Right lobe of liver (tissue), 6 donors: ENCODE data around the gene ALPP. TPM values are rescaled to one million over a fixed set of nuclear protein-coding genes. Genes with fewer than 3 reads are reported as not detected.
"Not testable (repeated sequence)": the region's sequence is repeated elsewhere in the genome, so short reads cannot be mapped to it uniquely, and the experiment has no call there.

Experiments
- ATAC-seq, 4 donors: fragments of 200-7000 bp; cut with Tn5 transposase; one replicate each; pipeline ENCODE4 v1.9.1; 2020; ENCODE audit warnings: mild to moderate bottlenecking in 4 of 4, moderate library complexity in 4 of 4
- DNase-seq, 3 donors: peaks; one replicate each; pipeline ENCODE4 v3.0.0-alpha.2; 2020
- H3K27ac ChIP-seq, 3 donors: fragments of 200-600 bp; one replicate each; pipeline ENCODE4 v1.8.0; 2022
- H3K27me3 ChIP-seq, 2 donors: fragments of 200-600 bp; one replicate each; pipeline ENCODE4 v1.8.0; 2022
- H3K36me3 ChIP-seq, 4 donors: fragments of 200-600 bp; sonication (generic) in 1 of 4; one replicate each; pipeline versions ENCODE4 v1.5.1 to v1.8.0; 2017 to 2022; ENCODE audit warnings: control low read depth in 1 of 4
- H3K4me1 ChIP-seq, 4 donors: fragments of 200-600 bp; sonication (generic) in 1 of 4; one replicate each; pipeline versions ENCODE4 v1.5.1 to v1.8.0; 2017 to 2022; ENCODE audit warnings: control low read depth in 1 of 4
- H3K4me3 ChIP-seq, 3 donors: fragments of 200-600 bp; one replicate each; pipeline ENCODE4 v1.8.0; 2022
- H3K9me3 ChIP-seq, 4 donors: fragments of 200-600 bp; sonication (generic) in 1 of 4; one replicate each; pipeline versions ENCODE4 v1.5.1 to v1.8.0; 2017 to 2022; ENCODE audit warnings: control low read depth in 1 of 4
- POLR2A ChIP-seq: fragments of 450-650 bp; IDR thresholded peaks from one replicate; pipeline ENCODE4 v1.6.1; 2017; ENCODE audit warnings: antibody characterized with exemption, mild to moderate bottlenecking
- WGBS: methylation state at CpG from one replicate; pipeline ENCODE4 v1.1.6; 2018; ENCODE audit warnings: low coverage, low lambda C conversion rate; ENCODE audit not compliant: insufficient coverage; ENCODE audit errors: missing lambda C conversion rate; 5-methylcytosine and 5-hydroxymethylcytosine counted together
- intact Hi-C, 2 donors: fragments of 100-400 bp; cut with DNase I; formaldehyde crosslinking; loops; one replicate each; pipeline versions ENCODE4 v1.11.2 to v1.14.1; 2022
- total RNA-seq, 6 experiments: library from RNA; depleted of rRNA in 2 of 6; stranded (reverse); fragments of >200 nt in 2 of 6; fragmentation: NEBNext Ultra II Directional in 3 of 6; extraction: Animal tissue kit (Norgen Biotek cat#: 25700) in 3 of 6; gene quantifications; one replicate each; pipeline versions ENCODE4 v1.1.0 to v1.2.4, GENCODE V29; 2016 to 2023
- TF ChIP-seq, protein P1 (sequence below), 4 donors: fragments of 200-600 bp in 3 of 4; fragments of 450-650 bp in 1 of 4; IDR thresholded peaks; one replicate each; pipeline versions ENCODE4 v1.5.1 to v1.8.0; 2016 to 2022; ENCODE audit warnings: antibody characterized with exemption in 4 of 4, mild to moderate bottlenecking in 2 of 4
- donor health status: DM: no; HTN: yes; CAD: no.
- donor health status: DM: no; HTN: no; CAD: no.
- donor health status: DM: no; HTN: no; CAD: no.
- donor health status: DM: no; HTN: yes; CAD: no.
- donor health status: DM: no; HTN: yes; CAD: no.

ALPP gene
- total RNA-seq, 6 experiments from 2014 or later = not detected

DNA sequence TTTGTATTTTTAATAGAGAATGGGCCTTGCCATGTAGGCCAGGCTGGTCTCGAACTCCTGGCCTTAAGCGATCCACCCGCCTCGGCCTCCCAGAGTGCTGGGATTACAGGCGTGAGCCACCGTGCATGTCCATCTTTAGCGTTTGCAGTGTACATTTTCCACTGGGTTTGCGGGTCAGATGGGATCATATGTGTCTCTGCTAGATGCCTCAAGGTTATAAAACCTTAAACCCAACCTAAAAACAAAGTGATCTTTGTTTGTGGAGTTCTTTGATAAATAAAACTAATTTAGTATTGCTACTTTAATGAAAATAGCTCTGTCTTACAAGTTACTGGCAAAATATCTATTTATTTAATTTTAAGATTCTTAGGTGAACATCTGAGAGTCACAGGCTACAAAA is 15.0 kb downstream of the ALPP start:
- WGBS = 98% methylated on average over 5 of the region's 8 CpGs
- ATAC-seq (no peak), DNase-seq (peak in 1 of 3 donors; percentile 10)
- intact Hi-C loops = no loop called here
- Histone ChIP-seq H3K9me3 (no peaks in the 10 kb centered on the region), H3K4me3 (no peak overlapping the region), H3K27ac (no peak overlapping the region), H3K27me3 (no peaks in the 10 kb centered on the region), H3K36me3 (no peaks in the 10 kb centered on the region), H3K4me1 (no peaks in the 10 kb centered on the region)
- TF ChIP-seq, protein P1, sequence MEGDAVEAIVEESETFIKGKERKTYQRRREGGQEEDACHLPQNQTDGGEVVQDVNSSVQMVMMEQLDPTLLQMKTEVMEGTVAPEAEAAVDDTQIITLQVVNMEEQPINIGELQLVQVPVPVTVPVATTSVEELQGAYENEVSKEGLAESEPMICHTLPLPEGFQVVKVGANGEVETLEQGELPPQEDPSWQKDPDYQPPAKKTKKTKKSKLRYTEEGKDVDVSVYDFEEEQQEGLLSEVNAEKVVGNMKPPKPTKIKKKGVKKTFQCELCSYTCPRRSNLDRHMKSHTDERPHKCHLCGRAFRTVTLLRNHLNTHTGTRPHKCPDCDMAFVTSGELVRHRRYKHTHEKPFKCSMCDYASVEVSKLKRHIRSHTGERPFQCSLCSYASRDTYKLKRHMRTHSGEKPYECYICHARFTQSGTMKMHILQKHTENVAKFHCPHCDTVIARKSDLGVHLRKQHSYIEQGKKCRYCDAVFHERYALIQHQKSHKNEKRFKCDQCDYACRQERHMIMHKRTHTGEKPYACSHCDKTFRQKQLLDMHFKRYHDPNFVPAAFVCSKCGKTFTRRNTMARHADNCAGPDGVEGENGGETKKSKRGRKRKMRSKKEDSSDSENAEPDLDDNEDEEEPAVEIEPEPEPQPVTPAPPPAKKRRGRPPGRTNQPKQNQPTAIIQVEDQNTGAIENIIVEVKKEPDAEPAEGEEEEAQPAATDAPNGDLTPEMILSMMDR (IDR thresholded peaks at IDR 0.05) = no peak
- no peak for TF ChIP-seq POLR2A

DNA sequence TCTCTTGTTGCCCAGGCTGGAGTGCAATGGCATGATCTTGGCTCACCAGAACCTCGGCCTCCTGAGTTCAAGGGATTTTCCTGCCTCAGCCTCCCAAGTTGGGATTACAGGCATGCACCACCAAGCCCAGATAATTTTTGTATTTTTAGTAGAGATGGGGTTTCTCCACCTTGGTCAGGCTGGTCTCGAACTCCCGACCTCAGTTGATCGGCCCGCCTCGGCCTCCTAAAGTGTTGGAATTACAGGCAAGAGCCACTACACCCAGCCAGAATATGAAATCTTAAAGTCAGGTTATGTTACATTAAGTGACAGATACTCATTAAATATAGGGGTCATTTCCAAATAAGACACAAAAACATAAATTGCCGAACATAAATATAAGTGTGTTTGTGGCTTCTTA is 15.9 kb downstream of the ALPP start:
- intact Hi-C loops, H3K36me3 ChIP-seq, H3K4me1 ChIP-seq, H3K27me3 ChIP-seq, H3K9me3 ChIP-seq, H3K4me3 ChIP-seq, DNase-seq, H3K27ac ChIP-seq, ATAC-seq: not testable (repeated sequence)
- 73% methylated on average over 7 of the region's 7 CpGs for WGBS

DNA sequence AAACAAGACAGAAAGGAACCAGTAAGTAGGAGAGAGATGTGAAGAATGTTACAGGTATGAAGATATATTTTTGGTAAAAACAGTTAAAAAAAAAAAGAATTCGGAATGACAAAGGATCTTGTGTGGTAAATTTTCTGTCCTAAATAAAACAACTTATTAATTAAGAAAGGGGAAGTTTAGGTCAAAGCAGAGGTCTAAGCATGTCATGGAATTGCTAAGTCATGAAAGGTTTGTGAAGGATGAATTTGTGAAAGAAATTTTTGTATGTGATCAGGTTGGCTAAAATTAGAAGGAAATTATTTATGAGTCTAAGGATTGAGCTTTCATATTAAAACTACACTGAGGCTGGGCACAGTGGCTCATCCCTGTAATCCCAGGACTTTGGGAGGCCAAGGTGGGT is 17.0 kb downstream of the ALPP start:
- TF ChIP-seq POLR2A = no peak
- TF ChIP-seq, protein P1 (IDR thresholded peaks at IDR 0.05) = no peak
- ATAC-seq (no peak), DNase-seq (no peak)
- no peaks in the 10 kb centered on the region for H3K27me3 ChIP-seq
- no peak overlapping the region for H3K4me3 ChIP-seq
- no peak overlapping the region for H3K27ac ChIP-seq
- H3K9me3 ChIP-seq = no peaks in the 10 kb centered on the region
- H3K36me3 ChIP-seq = no peaks in the 10 kb centered on the region
- intact Hi-C loops = no loop called here
- 17% methylated on average over 1 of the region's 1 CpG for WGBS
- H3K4me1 ChIP-seq = no peaks in the 10 kb centered on the region

DNA sequence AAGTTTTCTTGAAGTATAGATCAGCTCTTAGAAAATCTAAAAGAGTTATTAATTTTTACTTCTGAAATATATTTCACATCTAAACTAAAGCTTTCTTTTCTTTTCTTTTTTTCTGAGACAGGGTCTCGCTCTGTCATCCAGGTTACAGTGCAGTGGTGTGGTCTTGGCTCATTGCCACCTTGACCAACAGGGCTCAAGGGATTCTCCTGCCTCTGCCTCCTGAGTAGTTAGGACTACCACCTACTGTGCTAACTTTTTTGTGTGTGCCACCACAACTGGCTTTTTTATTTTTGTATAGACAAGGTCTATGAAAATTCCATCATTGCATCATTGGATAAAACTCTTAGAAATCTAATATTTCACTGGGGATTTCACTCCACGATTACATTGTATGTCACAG is 18.1 kb downstream of the ALPP start:
- Histone ChIP-seq H3K9me3 (no peaks in the 10 kb centered on the region), H3K27me3 (no peaks in the 10 kb centered on the region), H3K4me1 (no peaks in the 10 kb centered on the region), H3K36me3 (no peaks in the 10 kb centered on the region), H3K4me3 (no peak overlapping the region), H3K27ac (no peak overlapping the region)
- intact Hi-C loops = no loop called here
- TF ChIP-seq, protein P1 (IDR thresholded peaks at IDR 0.05) = no peak
- no peak for TF ChIP-seq POLR2A
- no peak for ATAC-seq
- DNase-seq = no peak
- 62% methylated on average over 2 of the region's 2 CpGs for WGBS

DNA sequence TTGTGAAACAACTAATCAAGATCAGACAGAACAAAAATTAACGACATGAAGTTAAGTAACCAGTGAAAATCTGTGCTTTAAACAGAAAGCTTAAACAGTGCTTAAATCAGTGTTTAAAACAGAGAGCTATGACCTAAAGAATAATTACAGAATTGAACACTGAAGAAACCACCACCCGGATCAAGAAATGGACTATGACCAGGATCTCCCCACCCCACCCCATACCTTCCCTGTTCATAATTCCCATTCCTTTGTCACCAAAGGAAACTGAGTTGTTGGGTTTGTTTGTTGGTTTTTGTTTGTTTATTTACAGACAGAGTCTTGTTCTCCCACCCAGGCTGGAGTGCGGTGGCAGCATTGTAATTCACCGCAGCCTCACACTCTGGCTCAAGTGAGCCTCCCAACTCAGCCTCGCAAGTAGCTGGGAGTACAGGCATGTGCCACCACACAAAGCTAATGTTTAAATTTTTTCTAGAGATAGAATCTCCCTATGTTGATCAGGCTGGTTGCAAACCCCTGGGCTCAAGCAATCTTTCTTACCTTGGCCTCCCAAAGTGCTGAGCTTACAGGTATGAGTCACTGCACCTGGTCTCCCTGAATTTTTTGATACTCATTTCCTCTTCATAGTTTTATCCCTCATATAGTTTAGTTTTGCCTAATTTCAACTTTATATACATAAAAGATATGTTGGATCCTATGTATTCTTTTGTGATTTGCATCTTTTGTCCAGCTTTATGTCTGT is 19.9 kb downstream of the ALPP start:
- Histone ChIP-seq H3K4me3 (no peak overlapping the region), H3K9me3 (no peaks in the 10 kb centered on the region), H3K27me3 (no peaks in the 10 kb centered on the region), H3K36me3 (no peaks in the 10 kb centered on the region), H3K27ac (no peak overlapping the region), H3K4me1 (no peaks in the 10 kb centered on the region)
- ATAC-seq (no peak), DNase-seq (no peak)
- TF ChIP-seq, protein P1 (IDR thresholded peaks at IDR 0.05) = no peak
- no peak for TF ChIP-seq POLR2A
- intact Hi-C loops = no loop called here
- 79% methylated on average over 5 of the region's 5 CpGs for WGBS
